Fibroblast of gingiva (primary cell): Measurements from ENCODE around the gene CTNNA3.
"Not testable (repeated sequence)": the region's sequence is repeated elsewhere in the genome, so short reads cannot be mapped to it uniquely, and the experiment has no call there.

Experiments used
- DNase-seq: peaks from one replicate; pipeline ENCODE4 v3.0.0-alpha.2; 2011; ENCODE audit warnings: low read depth

CTNNA3 gene

GRCh38 chr10:67602268-67602950 lies 93.6 kb downstream of the CTNNA3 start:
- no peak for DNase-seq

- DNase-seq = no peak
Measured at GRCh38 chr10:67599597-67599996, 96.4 kb downstream of the CTNNA3 start.

- DNase-seq = no peak
Measured at GRCh38 chr10:67596641-67597040, 99.4 kb downstream of the CTNNA3 start.

GRCh38 chr10:67587771-67588170 lies 108.2 kb downstream of the CTNNA3 start:
- no peak for DNase-seq

GRCh38 chr10:67575532-67575931 lies 120.5 kb downstream of the CTNNA3 start:
- DNase-seq = no peak

GRCh38 chr10:67573484-67573883 lies 122.5 kb downstream of the CTNNA3 start:
- DNase-seq = no peak

GRCh38 chr10:67571503-67571902 lies 124.5 kb downstream of the CTNNA3 start:
- DNase-seq = no peak

GRCh38 chr10:67558311-67558710 lies 137.7 kb downstream of the CTNNA3 start:
- DNase-seq = not testable (repeated sequence)

- DNase-seq = no peak
Measured at GRCh38 chr10:67553254-67553653, 142.7 kb downstream of the CTNNA3 start.

- DNase-seq = no peak
Measured at GRCh38 chr10:67550838-67551402, 145.1 kb downstream of the CTNNA3 start.

- DNase-seq = no peak
Measured at GRCh38 chr10:67550046-67550445, 145.9 kb downstream of the CTNNA3 start.

GRCh38 chr10:67549390-67549789 lies 146.6 kb downstream of the CTNNA3 start:
- no peak for DNase-seq

GRCh38 chr10:67541411-67541810 lies 154.6 kb downstream of the CTNNA3 start:
- DNase-seq = no peak

GRCh38 chr10:67539312-67539711 lies 156.7 kb downstream of the CTNNA3 start:
- no peak for DNase-seq

GRCh38 chr10:67537906-67538305 lies 158.1 kb downstream of the CTNNA3 start:
- DNase-seq = no peak

GRCh38 chr10:67533376-67533775 lies 162.6 kb downstream of the CTNNA3 start:
- DNase-seq = no peak

- not testable (repeated sequence) for DNase-seq
Measured at GRCh38 chr10:67530990-67531389, 165.0 kb downstream of the CTNNA3 start.

- no peak for DNase-seq
Measured at GRCh38 chr10:67527351-67527750, 168.6 kb downstream of the CTNNA3 start.

GRCh38 chr10:67521546-67521945 lies 174.4 kb downstream of the CTNNA3 start:
- no peak for DNase-seq

GRCh38 chr10:67520924-67521520 lies 175.0 kb downstream of the CTNNA3 start:
- DNase-seq = no peak

- DNase-seq = no peak
Measured at GRCh38 chr10:67519434-67519833, 176.6 kb downstream of the CTNNA3 start.

GRCh38 chr10:67518756-67519155 lies 177.2 kb downstream of the CTNNA3 start:
- DNase-seq = no peak

- no peak for DNase-seq
Measured at GRCh38 chr10:67518043-67518442, 178.0 kb downstream of the CTNNA3 start.

- DNase-seq = no peak
Measured at GRCh38 chr10:67506757-67507091, 189.3 kb downstream of the CTNNA3 start.
